Measurements from ENCODE around the gene THOP1.

Gene THOP1

GRCh38 chr19:2858864-2859263, 73.6 kb downstream of the THOP1 start:
- Histone ChIP-seq H2AFZ (ENCODE audit: low read depth, low read length) (no peak overlapping the region), H3K4me3 (ENCODE audit: low read length) (no peak overlapping the region), H3K4me1 (ENCODE audit: insufficient read depth, low read length) (no peaks in the 10 kb centered on the region), H3K36me3 (ENCODE audit: insufficient read depth, low read length) (peaks cover 14% of the 10 kb centered on the region), H3K9me3 (ENCODE audit: low read length) (peaks cover 20% of the 10 kb centered on the region), H3K27me3 (ENCODE audit: insufficient read depth, low read length) (no peaks in the 10 kb centered on the region)

- H3K4me3 ChIP-seq (ENCODE audit: low read length): no peak overlapping the region
- H3K4me1 ChIP-seq (ENCODE audit: insufficient read depth, low read length): no peaks in the 10 kb centered on the region
- peaks cover under 1% of the 10 kb centered on the region for H3K9me3 ChIP-seq (ENCODE audit: low read length)
- no peaks in the 10 kb centered on the region for H3K27me3 ChIP-seq (ENCODE audit: insufficient read depth, low read length)
- H3K36me3 ChIP-seq (ENCODE audit: insufficient read depth, low read length): no peaks in the 10 kb centered on the region
- no peak overlapping the region for H2AFZ ChIP-seq (ENCODE audit: low read depth, low read length)
These were observed 78.5 kb downstream of the THOP1 start for GRCh38 chr19:2863816-2864215.
